BE2C (cell line): Measurements from ENCODE around the gene ITGA1.

Experiments used
- DNase-seq: peaks from one replicate; pipeline ENCODE4 v3.0.0-alpha.2; 2020
- H3K27me3 ChIP-seq: fragments of 250-450 bp; sonication (Bioruptor Pico); 2 replicates; pipeline ENCODE4 v1.5.1; 2020; ENCODE audit warnings: mild to moderate bottlenecking
- H3K36me3 ChIP-seq: fragments of 250-450 bp; sonication (Bioruptor Pico); 2 replicates; pipeline ENCODE4 v1.5.1; 2020; ENCODE audit warnings: mild to moderate bottlenecking
- H3K4me1 ChIP-seq: fragments of 250-450 bp; sonication (Bioruptor Pico); 2 replicates; pipeline ENCODE4 v1.5.1; 2020
- H3K4me3 ChIP-seq: 2 replicates; pipeline ENCODE4 v1.5.1; 2011; ENCODE audit warnings: low read depth, low read length
- H3K9me3 ChIP-seq: fragments of 250-450 bp; sonication (Bioruptor Pico); 2 replicates; pipeline ENCODE4 v1.5.1; 2020
- CTCF ChIP-seq: IDR thresholded peaks from 2 replicates; pipeline ENCODE4 v1.5.1; 2012; ENCODE audit warnings: mild to moderate bottlenecking, low read depth, low read length

Gene ITGA1

GRCh38 chr5:52822437-52822836, 34.7 kb downstream of the ITGA1 start:
- DNase-seq, result peak; percentile 91
- no peak for TF ChIP-seq CTCF
- Histone ChIP-seq H3K9me3 (no peaks in the 10 kb centered on the region; the same call in 1 of the 2 replicates), H3K4me3 (no peak overlapping the region), H3K36me3 (no peaks in the 10 kb centered on the region), H3K27me3 (no peaks in the 10 kb centered on the region), H3K4me1 (peaks cover 21% of the 10 kb centered on the region)

- TF ChIP-seq CTCF, result no peak
Measured at GRCh38 chr5:52824827-52825226, 37.1 kb downstream of the ITGA1 start.

GRCh38 chr5:52825826-52826225, 38.1 kb downstream of the ITGA1 start:
- Histone ChIP-seq H3K27me3 (no peaks in the 10 kb centered on the region), H3K36me3 (no peaks in the 10 kb centered on the region), H3K4me3 (no peak overlapping the region), H3K4me1 (peaks cover 21% of the 10 kb centered on the region), H3K9me3 (no peaks in the 10 kb centered on the region; the same call in 1 of the 2 replicates)
- DNase-seq, result no peak
- TF ChIP-seq CTCF, result no peak

More at GRCh38 chr5:52824827-52825226, 37.1 kb downstream of the ITGA1 start:
- no peak for DNase-seq
- Histone ChIP-seq H3K27me3 (no peaks in the 10 kb centered on the region), H3K36me3 (no peaks in the 10 kb centered on the region), H3K4me3 (no peak overlapping the region), H3K9me3 (no peaks in the 10 kb centered on the region; the same call in 1 of the 2 replicates), H3K4me1 (peaks cover 21% of the 10 kb centered on the region)

GRCh38 chr5:52827815-52828214, 40.1 kb downstream of the ITGA1 start:
- no peaks in the 10 kb centered on the region for H3K27me3 ChIP-seq
- no peaks in the 10 kb centered on the region; the same call in 1 of the 2 replicates for H3K9me3 ChIP-seq
- no peaks in the 10 kb centered on the region for H3K36me3 ChIP-seq
- no peak overlapping the region for H3K4me3 ChIP-seq
- no peak for DNase-seq
- peaks cover 8% of the 10 kb centered on the region for H3K4me1 ChIP-seq
- TF ChIP-seq CTCF, result no peak

GRCh38 chr5:52829664-52830063, 41.9 kb downstream of the ITGA1 start:
- no peak overlapping the region for H3K4me3 ChIP-seq
- DNase-seq, result no peak
- H3K36me3 ChIP-seq, result no peaks in the 10 kb centered on the region
- H3K4me1 ChIP-seq, result peaks cover 4% of the 10 kb centered on the region
- no peaks in the 10 kb centered on the region for H3K27me3 ChIP-seq
- no peak for TF ChIP-seq CTCF
- H3K9me3 ChIP-seq, result no peaks in the 10 kb centered on the region; the same call in 1 of the 2 replicates

GRCh38 chr5:52830650-52831049, 42.9 kb downstream of the ITGA1 start:
- no peaks in the 10 kb centered on the region for H3K36me3 ChIP-seq
- H3K27me3 ChIP-seq, result no peaks in the 10 kb centered on the region
- no peak for TF ChIP-seq CTCF
- H3K9me3 ChIP-seq, result no peaks in the 10 kb centered on the region; the same call in 1 of the 2 replicates
- no peaks in the 10 kb centered on the region; the same call in 1 of the 2 replicates for H3K4me1 ChIP-seq
- H3K4me3 ChIP-seq, result no peak overlapping the region
- no peak for DNase-seq
